HG03558 (cell line): Measurements from ENCODE around the gene ABHD5.
"Not testable (repeated sequence)": the region's sequence is repeated elsewhere in the genome, so short reads cannot be mapped to it uniquely, and the experiment has no call there.

Source experiments
- ATAC-seq: cut with Tn5 transposase; IDR thresholded peaks from one replicate; pipeline ENCODE4 v1.9.1; 2021; ENCODE audit warnings: moderate number of reproducible peaks; ENCODE audit not compliant: unreplicated experiment; ENCODE audit errors: extremely low read depth

ABHD5 gene

DNA sequence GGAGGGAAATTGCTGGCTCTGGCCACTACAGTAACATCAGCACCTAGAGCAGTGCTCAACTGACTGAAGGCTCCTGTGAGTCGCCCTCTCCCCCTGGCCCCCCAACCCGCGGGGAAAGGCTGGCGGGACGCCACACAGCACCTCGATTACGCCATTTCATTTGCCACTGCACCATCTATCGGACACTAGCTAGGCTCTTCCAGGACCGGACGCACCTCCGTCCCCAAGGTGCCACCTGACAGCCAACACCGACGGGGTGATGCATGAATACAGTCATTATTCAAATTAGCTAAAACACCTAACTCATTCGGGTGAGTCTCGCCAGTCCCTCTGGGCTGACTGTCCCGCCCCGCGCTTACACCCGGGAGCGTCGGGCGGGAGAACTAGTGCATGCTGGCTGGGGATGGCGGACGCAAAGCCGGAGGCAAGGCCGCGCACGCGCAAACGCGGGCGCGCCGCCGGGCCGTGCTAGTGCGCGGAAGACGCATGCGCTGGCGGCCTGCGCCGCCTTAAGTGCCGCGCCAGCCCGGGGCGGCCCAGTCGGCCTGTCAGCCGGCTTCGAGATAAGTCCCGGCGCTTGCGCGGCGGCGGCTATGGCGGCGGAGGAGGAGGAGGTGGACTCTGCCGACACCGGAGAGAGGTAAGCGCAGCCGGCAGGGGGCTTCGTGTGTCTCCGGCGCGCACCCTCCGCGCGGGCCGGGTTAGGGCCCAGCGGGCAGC lies at the start of gene ABHD5:
Gene ABHD5 (plus strand): TSS at position 539 of the 720 bp plus-strand sequence. CDS start 55 bp downstream, at position 594.
- peak; percentile 57 for ATAC-seq

GRCh38 chr3:43641306-43642114 lies 49.2 kb upstream of the ABHD5 start:
- ATAC-seq: no peak

- ATAC-seq: no peak
These were observed 46.3 kb upstream of the ABHD5 start for GRCh38 chr3:43644443-43644842.

GRCh38 chr3:43647331-43648166 lies 43.2 kb upstream of the ABHD5 start:
- ATAC-seq: no peak

- ATAC-seq: no peak
These were observed 41.8 kb upstream of the ABHD5 start for GRCh38 chr3:43648957-43649356.

- no peak for ATAC-seq
These were observed 41.3 kb upstream of the ABHD5 start for GRCh38 chr3:43649365-43649968.

- ATAC-seq: no peak
These were observed 40.4 kb upstream of the ABHD5 start for GRCh38 chr3:43650345-43650744.

DNA sequence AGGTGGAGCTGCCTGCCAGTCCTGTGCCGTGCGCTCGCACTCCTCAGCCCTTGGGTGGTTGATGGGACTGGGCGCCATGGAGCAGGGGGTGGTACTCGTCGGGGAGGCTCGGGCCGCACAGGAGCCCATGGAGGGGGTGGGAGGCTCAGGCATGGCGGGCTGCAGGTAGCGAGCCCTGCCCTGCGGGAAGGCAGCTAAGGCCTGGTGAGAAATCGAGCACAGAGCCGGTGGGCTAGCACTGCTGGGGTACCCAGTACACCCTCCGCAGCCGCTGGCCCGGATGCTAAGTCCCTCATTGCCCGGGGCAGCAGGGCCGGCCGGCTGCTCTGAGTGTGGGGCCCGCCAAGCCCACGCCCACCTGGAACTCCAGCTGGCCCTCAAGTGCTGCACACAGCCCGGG lies 34.3 kb upstream of the ABHD5 start:
- ATAC-seq: not testable (repeated sequence)

GRCh38 chr3:43659250-43659880 lies 31.4 kb upstream of the ABHD5 start:
- ATAC-seq: no peak

GRCh38 chr3:43661376-43661775 lies 29.4 kb upstream of the ABHD5 start:
- not testable (repeated sequence) for ATAC-seq

- ATAC-seq: not testable (repeated sequence)
These were observed 25.7 kb upstream of the ABHD5 start for GRCh38 chr3:43665011-43665410.

GRCh38 chr3:43670635-43671522 lies 19.9 kb upstream of the ABHD5 start:
- no peak for ATAC-seq

DNA sequence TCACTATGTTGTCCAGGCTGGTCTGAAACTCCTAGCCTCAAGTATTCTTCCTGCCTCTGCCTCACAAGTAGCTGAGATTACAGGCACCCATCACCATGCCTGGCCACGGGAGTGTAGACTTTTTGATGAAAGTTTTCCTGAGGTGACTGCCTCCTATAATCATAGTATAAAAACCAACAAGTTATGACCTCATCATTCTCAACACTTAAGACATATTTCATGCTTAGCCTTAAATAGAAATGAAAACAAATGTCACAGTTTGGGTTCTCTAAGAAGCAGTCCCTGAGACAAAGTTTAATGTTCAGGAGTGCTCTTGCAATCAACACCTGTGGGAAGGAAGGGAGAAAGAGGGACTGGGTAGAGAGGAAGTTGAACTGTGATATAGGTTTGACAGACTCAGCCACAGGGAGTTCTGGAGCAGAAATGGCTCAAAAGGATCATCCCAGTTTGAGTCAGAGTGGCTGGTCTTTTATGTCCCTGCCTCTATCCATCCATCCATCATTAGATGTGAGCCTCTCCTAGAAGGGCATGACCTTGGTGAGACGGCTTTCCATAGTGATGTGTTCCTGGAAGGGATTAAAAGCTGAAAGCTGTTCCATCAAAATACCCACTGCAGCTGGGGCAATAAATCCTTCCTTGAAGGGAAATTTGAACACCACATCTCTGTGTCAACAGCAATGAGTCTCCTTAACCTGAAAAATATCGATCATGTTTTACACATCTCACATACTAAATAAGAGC lies 16.2 kb upstream of the ABHD5 start:
- no peak for ATAC-seq

DNA sequence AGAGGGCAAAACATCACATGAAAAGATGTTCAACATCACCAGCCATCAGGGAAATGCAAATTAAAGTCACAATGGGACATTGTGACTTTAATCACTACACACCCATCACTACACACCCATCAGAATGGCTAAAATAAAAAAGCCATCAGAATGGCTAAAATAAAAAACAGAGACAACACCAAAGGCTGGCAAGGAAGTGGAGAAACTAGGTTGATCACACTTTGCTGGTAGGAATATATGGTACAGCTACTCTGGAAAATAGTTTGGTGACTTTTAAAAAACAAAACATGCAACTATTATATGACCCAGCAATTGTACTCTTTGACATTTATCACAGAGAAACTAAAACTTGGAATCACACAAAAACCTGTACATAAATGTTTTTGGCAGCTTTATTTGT lies 15.1 kb upstream of the ABHD5 start:
- ATAC-seq: no peak

- ATAC-seq: no peak
These were observed 14.3 kb upstream of the ABHD5 start for GRCh38 chr3:43676441-43676840.

GRCh38 chr3:43678375-43678774 lies 12.4 kb upstream of the ABHD5 start:
- not testable (repeated sequence) for ATAC-seq

DNA sequence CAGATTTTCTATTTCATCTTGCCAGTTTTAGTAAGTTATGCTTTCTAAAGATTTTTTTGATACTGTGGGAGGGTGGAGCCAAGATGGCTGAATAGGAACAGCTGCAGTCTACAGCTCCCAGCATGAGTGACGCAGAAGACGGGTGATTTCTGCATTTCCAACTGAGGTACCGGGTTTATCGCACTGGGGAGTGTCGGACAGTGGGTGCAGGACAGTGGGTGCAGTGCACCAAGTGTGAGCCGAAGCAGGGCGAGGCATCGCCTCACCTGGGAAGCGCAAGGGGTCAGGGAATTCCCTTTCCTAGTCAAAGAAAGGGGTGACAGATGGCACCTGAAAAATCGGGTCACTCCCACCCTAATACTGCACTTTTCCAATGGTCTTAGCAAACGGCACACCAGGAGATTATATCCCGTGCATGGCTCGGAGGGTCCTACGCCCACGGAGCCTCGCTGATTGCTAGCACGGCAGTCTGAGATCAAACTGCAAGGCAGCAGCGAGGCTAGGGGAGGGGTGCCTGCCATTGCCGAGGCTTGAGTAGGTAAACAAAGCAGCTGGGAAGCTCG lies 11.8 kb upstream of the ABHD5 start:
- ATAC-seq: not testable (repeated sequence)

- ATAC-seq: not testable (repeated sequence)
These were observed 9.9 kb upstream of the ABHD5 start for GRCh38 chr3:43680857-43681256.
